NCI-H748 treated with DMSO at 0.1 percent for 48 hours (cell line): ENCODE results near the gene ZBTB16.

ENCODE experiments used
- DNase-seq: peaks from one replicate; lab custom pipeline; 2025; lab: John Stamatoyannopoulos, UW

Gene ZBTB16

GRCh38 chr11:114243461-114244372 is 184.2 kb downstream of the ZBTB16 start:
- DNase-seq = peak; percentile 61

- no peak for DNase-seq
Measured at GRCh38 chr11:114244726-114245394, 185.3 kb downstream of the ZBTB16 start.

- DNase-seq = no peak
Measured at GRCh38 chr11:114246321-114247069, 187.0 kb downstream of the ZBTB16 start.

- no peak for DNase-seq
Measured at GRCh38 chr11:114247070-114247789, 187.7 kb downstream of the ZBTB16 start.

- no peak for DNase-seq
Measured at GRCh38 chr11:114250180-114250579, 190.7 kb downstream of the ZBTB16 start.

GRCh38 chr11:114250993-114251814 is 191.7 kb downstream of the ZBTB16 start:
- DNase-seq = no peak

GRCh38 chr11:114251815-114252337 is 192.4 kb downstream of the ZBTB16 start:
- DNase-seq = no peak

- DNase-seq = no peak
Measured at GRCh38 chr11:114252767-114253166, 193.3 kb downstream of the ZBTB16 start.

- DNase-seq = no peak
Measured at GRCh38 chr11:114253771-114254170, 194.3 kb downstream of the ZBTB16 start.

GRCh38 chr11:114254571-114255146 is 195.1 kb downstream of the ZBTB16 start:
- no peak for DNase-seq

GRCh38 chr11:114255289-114255688 is 195.8 kb downstream of the ZBTB16 start:
- DNase-seq = no peak

GRCh38 chr11:114256176-114256966 is 196.9 kb downstream of the ZBTB16 start:
- DNase-seq = no peak

GRCh38 chr11:114256967-114257286 is 197.4 kb downstream of the ZBTB16 start:
- DNase-seq = no peak

GRCh38 chr11:114257621-114258558 is 198.4 kb downstream of the ZBTB16 start:
- DNase-seq = no peak

GRCh38 chr11:114258696-114259095 is 199.2 kb downstream of the ZBTB16 start:
- no peak for DNase-seq

GRCh38 chr11:114259124-114259526 is 199.6 kb downstream of the ZBTB16 start:
- DNase-seq = peak; percentile 28

GRCh38 chr11:114259551-114259983 is 200.1 kb downstream of the ZBTB16 start:
- DNase-seq = peak; percentile 70

GRCh38 chr11:114260077-114260476 is 200.6 kb downstream of the ZBTB16 start:
- no peak for DNase-seq
